GM23338 (cell line): Measurements from ENCODE around the gene ARHGEF1. TPM values are rescaled to one million over a fixed set of nuclear protein-coding genes. Genes with fewer than 3 reads are reported as not detected.

Experiments
- ATAC-seq: fragments of 200-7000 bp; cut with Tn5 transposase; 3 replicates; pipeline ENCODE4 v1.9.1; 2020
- DNase-seq: peaks from one replicate; pipeline ENCODE4 v3.0.0-alpha.2; 2015; ENCODE audit warnings: low spot score
- H2AFZ ChIP-seq: fragments of 200-600 bp; sonication (generic); 2 replicates; pipeline ENCODE4 v1.8.0; 2016; ENCODE audit warnings: antibody characterized with exemption, mild to moderate bottlenecking, moderate library complexity
- H3F3A ChIP-seq: fragments of 200-600 bp; sonication (generic); replicated peaks from 2 replicates; pipeline ENCODE4 v1.8.0; 2017; ENCODE audit warnings: antibody characterized with exemption, mixed run types, low read depth
- H3K27ac ChIP-seq: fragments of 200-600 bp; sonication (generic); 2 replicates; pipeline ENCODE4 v1.6.1; 2016; ENCODE audit warnings: low read depth
- H3K27me3 ChIP-seq: fragments of 200-600 bp; sonication (generic); 2 replicates; pipeline ENCODE4 v1.8.0; 2016; ENCODE audit warnings: mild to moderate bottlenecking, mixed run types, moderate library complexity; ENCODE audit not compliant: insufficient read depth
- H3K36me3 ChIP-seq: fragments of 200-600 bp; sonication (generic); 2 replicates; pipeline ENCODE4 v1.8.0; 2016; ENCODE audit warnings: mild to moderate bottlenecking; ENCODE audit not compliant: insufficient read depth
- H3K4me1 ChIP-seq: fragments of 200-600 bp; sonication (generic); 2 replicates; pipeline ENCODE4 v1.8.0; 2016; ENCODE audit warnings: mild to moderate bottlenecking, moderate library complexity; ENCODE audit not compliant: insufficient read depth
- H3K4me2 ChIP-seq: fragments of 200-600 bp; sonication (generic); 2 replicates; pipeline ENCODE4 v1.7.1; 2017; ENCODE audit warnings: mixed run types
- H3K4me3 ChIP-seq: fragments of 200-600 bp; sonication (generic); 2 replicates; pipeline ENCODE4 v1.6.1; 2016; ENCODE audit warnings: mixed run types
- H3K79me2 ChIP-seq: fragments of 200-600 bp; sonication (generic); replicated peaks from 2 replicates; pipeline ENCODE4 v1.8.0; 2017; ENCODE audit warnings: mild to moderate bottlenecking; ENCODE audit not compliant: insufficient read depth
- H3K9me2 ChIP-seq: fragments of 200-600 bp; sonication (generic); 2 replicates; pipeline ENCODE4 v1.8.0; 2017; ENCODE audit not compliant: insufficient read depth
- H4K20me1 ChIP-seq: fragments of 200-600 bp; sonication (generic); replicated peaks from 2 replicates; pipeline ENCODE4 v1.8.0; 2017; ENCODE audit warnings: mild to moderate bottlenecking; ENCODE audit not compliant: insufficient read depth
- H3K27ac Mint-ChIP-seq: 2 replicates; pipeline ENCODE4 v1.8.0; 2020; ENCODE audit warnings: inconsistent platforms, mild to moderate bottlenecking, moderate library complexity, mixed read lengths
- H3K27me3 Mint-ChIP-seq: 3 replicates; pipeline ENCODE4 v1.8.0; 2022; ENCODE audit warnings: low read depth, mild to moderate bottlenecking, moderate library complexity, mixed read lengths, inconsistent platforms; ENCODE audit not compliant: insufficient read depth, poor library complexity
- H3K36me3 Mint-ChIP-seq: 3 replicates; pipeline ENCODE4 v1.8.0; 2021; ENCODE audit warnings: low read depth, mild to moderate bottlenecking, inconsistent platforms, moderate library complexity, mixed read lengths
- H3K4me1 Mint-ChIP-seq: 3 replicates; pipeline ENCODE4 v1.8.0; 2020; ENCODE audit warnings: mild to moderate bottlenecking, inconsistent platforms, mixed read lengths
- H3K4me3 Mint-ChIP-seq: 3 replicates; pipeline ENCODE4 v1.8.0; 2021; ENCODE audit warnings: moderate library complexity, mild to moderate bottlenecking, inconsistent platforms, mixed read lengths
- H3K9me3 Mint-ChIP-seq: 3 replicates; pipeline ENCODE4 v1.8.0; 2020; ENCODE audit warnings: moderate library complexity, mild to moderate bottlenecking, inconsistent platforms, mixed read lengths
- CREB1 ChIP-seq: fragments of 250-450 bp; sonication (Bioruptor Pico); IDR thresholded peaks from 2 replicates; pipeline ENCODE4 v1.5.0; 2020; ENCODE audit warnings: low read depth, mild to moderate bottlenecking, moderate library complexity
- CTCF ChIP-seq, 2 experiments: fragments of 200-600 bp in 1 of 2; sonication (generic) in 1 of 2; conservative IDR thresholded peaks; 2 replicates each; pipeline versions ENCODE4 v1.5.1 to v1.6.1; 2016 to 2017; ENCODE audit warnings: antibody characterized with exemption in 2 of 2, low read depth in 2 of 2, mild to moderate bottlenecking in 2 of 2, moderate library complexity in 1 of 2
- EZH2phosphoT487 ChIP-seq: fragments of 200-600 bp; sonication (generic); IDR thresholded peaks from one replicate; pipeline ENCODE4 v1.8.1; 2018; ENCODE audit warnings: antibody characterized with exemption; ENCODE audit not compliant: unreplicated experiment
- JUNB ChIP-seq: IDR thresholded peaks from one replicate; pipeline ENCODE4 v1.6.1; 2016; ENCODE audit warnings: antibody characterized with exemption; ENCODE audit not compliant: unreplicated experiment
- POLR2AphosphoS5 ChIP-seq: IDR thresholded peaks from 2 replicates; pipeline ENCODE4 v1.6.1; 2016; ENCODE audit warnings: antibody characterized with exemption, low read depth
- STAT1 ChIP-seq: IDR thresholded peaks from one replicate; pipeline ENCODE4 v1.6.1; 2016; ENCODE audit warnings: antibody characterized with exemption; ENCODE audit not compliant: unreplicated experiment
- ZNF331 ChIP-seq: fragments of 250-450 bp; sonication (Bioruptor Pico); IDR thresholded peaks from 2 replicates; pipeline ENCODE4 v1.5.0; 2020; ENCODE audit warnings: low read depth, mild to moderate bottlenecking, moderate library complexity
- ZNF462 ChIP-seq: fragments of 250-450 bp; sonication (Bioruptor Pico); IDR thresholded peaks from 2 replicates; pipeline ENCODE4 v1.5.0; 2020; ENCODE audit warnings: mild to moderate bottlenecking, moderate library complexity
- polyA plus RNA-seq: library from polyadenylated mRNA; unstranded; fragments of >200 nt; fragmentation: Nextera tagmentation; extraction: Ambion mirVana; gene quantifications from 2 replicates; pipeline ENCODE4 v1.2.1, GENCODE V29; 2016
- total RNA-seq: library from RNA; depleted of rRNA; stranded (reverse); fragments of >200 nt; shearing (Covaris generic); gene quantifications from 2 replicates; pipeline ENCODE4 v1.2.3, GENCODE V29; 2014

Gene ARHGEF1
- total and polyA plus RNA-seq, 2 experiments from 2014 or later = 41.3 to 44.7 TPM

GRCh38 chr19:41880329-41880708 lies 2.7 kb upstream of the ARHGEF1 start (continued):
- TF ChIP-seq ZNF462 (no peak), ZNF331 (CRISPR knock-in tag) (no peak)

GRCh38 chr19:41883463-41883820 lies 458 bp downstream of the ARHGEF1 start:
- Histone ChIP-seq H3K4me2 (peak overlapping the region; percentile 95), H3K4me3 (peak overlapping the region; percentile 93), H4K20me1 (no peaks in the 10 kb centered on the region), H3K9me2 (no peaks in the 10 kb centered on the region), H3F3A (peaks cover 31% of the 10 kb centered on the region), H3K79me2 (peaks cover 6% of the 10 kb centered on the region; the same call in 1 of the 2 replicates), H3K36me3 (no peaks in the 10 kb centered on the region), H3K27ac (no peak overlapping the region), H3K4me1 (peaks cover 31% of the 10 kb centered on the region), H3K27me3 (peaks cover 29% of the 10 kb centered on the region), H2AFZ (peak overlapping the region; percentile 81; the same call in 1 of the 2 replicates)
- Mint-ChIP-seq H3K4me3 (peak overlapping the region; percentile 89), H3K27ac (no peak overlapping the region), H3K36me3 (peaks cover 4% of the 10 kb centered on the region; the same call in 2 of the 3 replicates), H3K27me3 (peaks cover 23% of the 10 kb centered on the region), H3K4me1 (peaks cover 38% of the 10 kb centered on the region), H3K9me3 (peaks cover 4% of the 10 kb centered on the region; the same call in 1 of the 3 replicates)
- DNase-seq = no peak
- ATAC-seq = no peak
- TF ChIP-seq ZNF462 = no peak
- no peak for TF ChIP-seq EZH2phosphoT487
- TF ChIP-seq CTCF (conservative IDR thresholded peaks at IDR 0.05; ENCODE audit: low read depth in 2 of 2) = no peak
- no peak for TF ChIP-seq CREB1 (CRISPR knock-in tag)
- no peak for TF ChIP-seq POLR2AphosphoS5
- no peak for TF ChIP-seq STAT1
- no peak for TF ChIP-seq JUNB
